ENCODE data around the gene THSD7A. TPM values are rescaled to one million over a fixed set of nuclear protein-coding genes. Genes with fewer than 3 reads are reported as not detected.

The THSD7A gene
- polyA plus RNA-seq, 1 donor (not counting 4 experiments of a cell fraction or from before 2014, with no cell fraction given) = not detected

DNA sequence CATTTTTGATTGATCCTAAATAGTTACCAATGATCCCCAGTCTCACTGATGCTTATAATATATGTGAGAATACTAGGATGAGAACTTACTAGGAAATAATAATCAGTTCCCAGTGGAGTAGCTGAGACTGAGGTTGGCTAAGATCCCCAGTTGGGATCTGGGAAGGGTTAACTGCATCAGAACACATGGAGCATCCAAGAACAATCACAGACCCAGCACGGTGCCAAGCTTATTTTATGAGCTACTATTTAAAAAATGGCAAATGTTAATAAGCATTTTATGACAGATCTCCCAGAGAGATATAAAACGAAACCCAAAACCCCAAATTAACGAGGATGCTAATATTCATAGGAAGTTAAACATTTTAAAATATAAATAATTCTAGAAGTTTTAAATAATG is 379.5 kb downstream of the THSD7A start:
- no peak for TF ChIP-seq EZH2 (IDR thresholded peaks at IDR 0.05; ENCODE audit: low read length)
- TF ChIP-seq, protein P1, sequence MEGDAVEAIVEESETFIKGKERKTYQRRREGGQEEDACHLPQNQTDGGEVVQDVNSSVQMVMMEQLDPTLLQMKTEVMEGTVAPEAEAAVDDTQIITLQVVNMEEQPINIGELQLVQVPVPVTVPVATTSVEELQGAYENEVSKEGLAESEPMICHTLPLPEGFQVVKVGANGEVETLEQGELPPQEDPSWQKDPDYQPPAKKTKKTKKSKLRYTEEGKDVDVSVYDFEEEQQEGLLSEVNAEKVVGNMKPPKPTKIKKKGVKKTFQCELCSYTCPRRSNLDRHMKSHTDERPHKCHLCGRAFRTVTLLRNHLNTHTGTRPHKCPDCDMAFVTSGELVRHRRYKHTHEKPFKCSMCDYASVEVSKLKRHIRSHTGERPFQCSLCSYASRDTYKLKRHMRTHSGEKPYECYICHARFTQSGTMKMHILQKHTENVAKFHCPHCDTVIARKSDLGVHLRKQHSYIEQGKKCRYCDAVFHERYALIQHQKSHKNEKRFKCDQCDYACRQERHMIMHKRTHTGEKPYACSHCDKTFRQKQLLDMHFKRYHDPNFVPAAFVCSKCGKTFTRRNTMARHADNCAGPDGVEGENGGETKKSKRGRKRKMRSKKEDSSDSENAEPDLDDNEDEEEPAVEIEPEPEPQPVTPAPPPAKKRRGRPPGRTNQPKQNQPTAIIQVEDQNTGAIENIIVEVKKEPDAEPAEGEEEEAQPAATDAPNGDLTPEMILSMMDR (optimal IDR thresholded peaks at IDR 0.05 in 1 of 3, IDR thresholded peaks at IDR 0.05 in 1 of 3, conservative IDR thresholded peaks at IDR 0.05 in 1 of 3; ENCODE audit: extremely low read depth in 1 of 3, insufficient read depth in 2 of 3, low read length in 3 of 3) = no peak
- Histone ChIP-seq H3K9me3 (ENCODE audit: control insufficient read depth, low read depth, low read length) (no peaks in the 10 kb centered on the region), H3K27me3 (ENCODE audit: control insufficient read depth, extremely low read depth, insufficient read depth, low read length) (no peaks in the 10 kb centered on the region), H4K20me1 (ENCODE audit: control insufficient read depth, extremely low read depth, insufficient read depth, low read length) (no peaks in the 10 kb centered on the region), H3K4me1 (ENCODE audit: control insufficient read depth, extremely low read depth, insufficient read depth, low read length) (no peaks in the 10 kb centered on the region), H3K4me2 (ENCODE audit: control insufficient read depth, extremely low read depth, insufficient read depth, low read depth, low read length) (no peak overlapping the region), H3K9me1 (ENCODE audit: control insufficient read depth, extremely low read depth, insufficient read depth, low read length) (no peaks in the 10 kb centered on the region), H3K9ac (ENCODE audit: control insufficient read depth, extremely low read depth, insufficient read depth, low read length) (no peak overlapping the region), H3K36me3 (ENCODE audit: control insufficient read depth in 2 of 2, extremely low read depth in 1 of 2, insufficient read depth in 2 of 2, low read length in 2 of 2) (no peaks in the 10 kb centered on the region), H2AFZ (ENCODE audit: control insufficient read depth, low read length) (no peak overlapping the region), H3K27ac (ENCODE audit: control insufficient read depth, insufficient read depth, low read length) (no peak overlapping the region), H3K4me3 (ENCODE audit: control insufficient read depth in 2 of 3, extremely low read depth in 1 of 3, insufficient read depth in 2 of 3, low read depth in 1 of 3, low read length in 3 of 3) (no peak overlapping the region), H3K79me2 (ENCODE audit: control insufficient read depth, insufficient read depth, low read length) (no peaks in the 10 kb centered on the region)
- dilution Hi-C loops (cut with MboI; ENCODE audit: extremely low pct_ligation_motif_present, low sequenced_read_pairs) = no loop called here
- DNase-seq (ENCODE audit: low read depth, low spot score) (no peak), FAIRE-seq (no peak)

DNA sequence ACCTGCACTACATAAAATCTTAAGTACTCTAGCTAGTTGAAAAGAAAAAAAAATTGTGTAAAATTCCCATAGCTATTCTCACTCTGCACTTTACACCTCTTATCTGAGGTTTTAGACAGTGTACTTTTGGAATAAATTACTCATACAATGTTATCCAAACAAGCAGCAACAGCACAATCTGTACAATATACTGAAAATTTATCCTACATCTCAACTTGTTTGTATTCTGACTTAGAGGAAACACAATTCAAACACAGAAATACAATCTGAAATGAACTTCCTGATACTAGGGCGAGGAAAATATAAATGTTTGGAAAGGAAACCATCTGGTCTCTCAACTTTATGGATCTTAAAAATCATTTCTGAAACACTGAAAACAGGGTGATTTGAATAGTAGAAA is 381.7 kb downstream of the THSD7A start:
- H3K27ac ChIP-seq (ENCODE audit: control insufficient read depth, insufficient read depth, low read length) = no peak overlapping the region
- no peak for FAIRE-seq

More for the DNA sequence above, 381.7 kb downstream of the THSD7A start:
- Histone ChIP-seq H4K20me1 (ENCODE audit: control insufficient read depth, extremely low read depth, insufficient read depth, low read length) (no peaks in the 10 kb centered on the region), H3K9me3 (ENCODE audit: control insufficient read depth, low read depth, low read length) (no peaks in the 10 kb centered on the region), H3K79me2 (ENCODE audit: control insufficient read depth, insufficient read depth, low read length) (no peaks in the 10 kb centered on the region), H3K36me3 (ENCODE audit: control insufficient read depth in 2 of 2, extremely low read depth in 1 of 2, insufficient read depth in 2 of 2, low read length in 2 of 2) (no peaks in the 10 kb centered on the region), H3K27me3 (ENCODE audit: control insufficient read depth, extremely low read depth, insufficient read depth, low read length) (no peaks in the 10 kb centered on the region), H3K4me3 (ENCODE audit: control insufficient read depth in 2 of 3, extremely low read depth in 1 of 3, insufficient read depth in 2 of 3, low read depth in 1 of 3, low read length in 3 of 3) (no peak overlapping the region), H2AFZ (ENCODE audit: control insufficient read depth, low read length) (no peak overlapping the region), H3K9me1 (ENCODE audit: control insufficient read depth, extremely low read depth, insufficient read depth, low read length) (no peaks in the 10 kb centered on the region), H3K9ac (ENCODE audit: control insufficient read depth, extremely low read depth, insufficient read depth, low read length) (no peak overlapping the region), H3K4me2 (ENCODE audit: control insufficient read depth, extremely low read depth, insufficient read depth, low read depth, low read length) (no peak overlapping the region), H3K4me1 (ENCODE audit: control insufficient read depth, extremely low read depth, insufficient read depth, low read length) (no peaks in the 10 kb centered on the region)
- TF ChIP-seq, protein P1 (optimal IDR thresholded peaks at IDR 0.05 in 1 of 3, IDR thresholded peaks at IDR 0.05 in 1 of 3, conservative IDR thresholded peaks at IDR 0.05 in 1 of 3; ENCODE audit: extremely low read depth in 1 of 3, insufficient read depth in 2 of 3, low read length in 3 of 3) = no peak
- TF ChIP-seq EZH2 (IDR thresholded peaks at IDR 0.05; ENCODE audit: low read length) = no peak
- no peak for DNase-seq (ENCODE audit: low read depth, low spot score)
- dilution Hi-C loops (cut with MboI; ENCODE audit: extremely low pct_ligation_motif_present, low sequenced_read_pairs) = no loop called here

All from keratinocyte (primary cell).